GM19193 (cell line): Measurements from ENCODE around the gene RAB4A.

ENCODE experiments used
- POLR2A ChIP-seq: IDR thresholded peaks from 4 replicates; pipeline ENCODE4 v1.6.1; 2011; ENCODE audit not compliant: insufficient read depth, insufficient read length; ENCODE audit errors: extremely low read depth

Gene RAB4A

GRCh38 chr1:229234870-229235472 is 35.9 kb upstream of the RAB4A start:
- TF ChIP-seq POLR2A: no peak

GRCh38 chr1:229237320-229237719 is 33.6 kb upstream of the RAB4A start:
- no peak for TF ChIP-seq POLR2A

- TF ChIP-seq POLR2A: no peak
These were observed 32.7 kb upstream of the RAB4A start for GRCh38 chr1:229238231-229238630.

- no peak for TF ChIP-seq POLR2A
These were observed 32.1 kb upstream of the RAB4A start for GRCh38 chr1:229238674-229239415.

GRCh38 chr1:229240532-229240931 is 30.4 kb upstream of the RAB4A start:
- TF ChIP-seq POLR2A: no peak

GRCh38 chr1:229241390-229241789 is 29.5 kb upstream of the RAB4A start:
- no peak for TF ChIP-seq POLR2A

- TF ChIP-seq POLR2A: no peak
These were observed 27.3 kb upstream of the RAB4A start for GRCh38 chr1:229243638-229244037.

GRCh38 chr1:229244091-229244490 is 26.8 kb upstream of the RAB4A start:
- no peak for TF ChIP-seq POLR2A

GRCh38 chr1:229247871-229248270 is 23.0 kb upstream of the RAB4A start:
- no peak for TF ChIP-seq POLR2A

GRCh38 chr1:229248821-229249817 is 21.8 kb upstream of the RAB4A start:
- TF ChIP-seq POLR2A: no peak

- no peak for TF ChIP-seq POLR2A
These were observed 20.9 kb upstream of the RAB4A start for GRCh38 chr1:229249854-229250644.

- no peak for TF ChIP-seq POLR2A
These were observed 19.7 kb upstream of the RAB4A start for GRCh38 chr1:229251185-229251584.

- no peak for TF ChIP-seq POLR2A
These were observed 18.5 kb upstream of the RAB4A start for GRCh38 chr1:229252228-229252984.
